ENCODE data around the gene SH3D19.
"Not testable (repeated sequence)": the region's sequence is repeated elsewhere in the genome, so short reads cannot be mapped to it uniquely, and the experiment has no call there.

The SH3D19 gene

DNA sequence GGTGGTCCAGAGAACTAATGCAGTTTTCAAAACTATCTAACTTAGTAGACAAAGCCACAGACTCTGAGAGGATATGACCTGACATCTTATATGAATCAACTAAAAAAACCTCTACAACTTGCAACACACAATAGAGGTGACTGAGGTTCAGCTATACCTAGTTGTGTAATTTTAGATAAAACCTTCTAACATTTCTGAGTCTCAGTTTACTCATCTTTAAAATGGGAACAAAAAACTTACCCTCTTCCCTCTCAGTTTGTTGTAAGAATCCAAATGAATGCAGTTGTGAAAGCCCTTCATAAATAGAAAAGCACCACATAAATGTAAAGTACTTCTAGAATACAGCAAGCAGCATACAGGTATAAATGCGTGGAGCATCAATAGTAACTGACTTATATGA lies 5.9 kb downstream of the SH3D19 start:
- DNase-seq, result no peak

DNA sequence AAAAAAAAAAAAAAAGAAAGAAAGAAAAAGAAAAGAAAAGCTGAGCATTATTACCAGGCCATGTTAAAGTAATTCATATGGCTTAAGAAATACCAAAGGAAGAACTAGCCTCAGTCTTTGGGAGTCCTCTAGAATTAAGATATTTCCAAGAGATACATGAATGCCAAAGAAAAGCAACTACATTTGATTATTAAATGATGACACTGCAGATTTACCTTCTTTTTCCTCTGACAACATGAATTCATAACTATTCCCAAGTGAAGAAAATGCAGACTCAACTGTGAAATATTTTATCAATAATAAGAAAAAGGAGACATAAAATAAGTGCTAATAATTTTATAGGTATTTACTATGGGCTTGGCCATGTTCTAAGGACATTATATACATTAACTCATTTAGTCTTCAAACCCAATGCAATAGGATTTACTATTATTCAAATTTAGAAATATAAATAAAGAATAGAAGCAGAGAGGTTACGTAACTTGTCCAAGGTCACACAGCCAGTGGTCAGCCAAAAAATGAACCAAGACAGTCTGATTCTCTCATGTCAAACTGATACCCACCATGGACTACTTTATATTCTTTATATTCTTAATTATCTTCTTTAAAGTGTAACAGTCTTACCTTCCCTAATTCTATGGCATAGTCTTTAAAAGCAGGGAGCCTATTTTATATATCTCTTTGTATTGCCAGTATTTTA lies 6.9 kb downstream of the SH3D19 start:
- no peak for DNase-seq

GRCh38 chr4:151316645-151317044 lies 8.8 kb downstream of the SH3D19 start:
- no peak for DNase-seq

DNA sequence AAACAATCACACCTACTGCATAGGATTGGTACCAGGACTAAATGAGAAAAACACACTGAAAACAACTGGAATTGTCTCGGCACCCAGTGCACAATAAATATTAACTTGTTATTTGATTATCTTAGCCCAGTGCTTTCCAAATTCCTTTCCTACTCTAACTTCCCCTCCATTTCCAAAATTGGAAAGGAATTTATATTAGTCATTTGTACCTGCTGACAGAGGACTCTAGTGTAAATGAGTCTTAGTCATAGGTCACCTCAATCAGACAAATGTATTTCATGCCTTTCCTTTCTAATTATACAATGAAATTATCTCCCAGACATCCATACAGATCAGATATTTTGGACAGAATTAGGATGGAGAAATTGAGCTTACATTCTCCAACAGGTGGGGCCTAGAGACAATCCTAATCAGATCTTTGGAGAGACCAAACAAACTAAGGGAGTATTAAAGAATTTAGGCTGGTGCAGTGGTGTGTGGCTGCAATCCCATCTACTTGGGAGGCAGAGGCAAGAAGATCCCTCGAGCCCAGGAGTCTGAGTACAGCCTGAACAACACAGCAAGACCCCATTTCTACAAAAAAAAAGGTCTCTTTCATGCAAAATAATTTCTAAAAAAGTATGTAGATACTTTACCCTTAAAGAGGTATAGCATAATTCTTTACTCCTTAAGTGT lies 10.1 kb downstream of the SH3D19 start:
- DNase-seq, result no peak

DNA sequence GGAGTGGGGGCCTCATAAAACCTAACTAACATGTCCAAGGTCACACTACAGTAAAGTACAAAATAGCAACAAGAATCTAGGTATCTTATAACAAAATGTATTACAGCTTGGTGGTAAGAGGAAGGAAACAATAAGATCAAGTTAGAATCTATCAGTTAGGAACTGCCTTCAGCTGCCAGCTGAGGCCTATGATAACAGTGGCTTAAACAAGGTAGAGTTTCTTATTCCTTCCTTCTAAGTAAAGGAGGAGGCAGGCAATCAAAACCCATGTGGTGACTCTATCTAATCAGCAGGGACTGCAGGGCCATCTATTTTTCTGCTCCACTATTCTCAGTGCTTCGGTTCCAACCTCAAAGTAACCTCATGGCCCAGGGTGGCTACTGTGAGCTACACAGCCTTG lies 10.9 kb downstream of the SH3D19 start:
- no peak for DNase-seq

- no peak for DNase-seq
Observed at GRCh38 chr4:151314010-151314355, 11.4 kb downstream of the SH3D19 start.

GRCh38 chr4:151313306-151314009 lies 11.9 kb downstream of the SH3D19 start:
- no peak for DNase-seq

- no peak for DNase-seq
Observed at GRCh38 chr4:151310124-151310728, 15.2 kb downstream of the SH3D19 start.

- DNase-seq, result peak; percentile 14
Observed at GRCh38 chr4:151304755-151305154, 20.6 kb downstream of the SH3D19 start.

- DNase-seq, result no peak
Observed at GRCh38 chr4:151304226-151304625, 21.2 kb downstream of the SH3D19 start.

DNA sequence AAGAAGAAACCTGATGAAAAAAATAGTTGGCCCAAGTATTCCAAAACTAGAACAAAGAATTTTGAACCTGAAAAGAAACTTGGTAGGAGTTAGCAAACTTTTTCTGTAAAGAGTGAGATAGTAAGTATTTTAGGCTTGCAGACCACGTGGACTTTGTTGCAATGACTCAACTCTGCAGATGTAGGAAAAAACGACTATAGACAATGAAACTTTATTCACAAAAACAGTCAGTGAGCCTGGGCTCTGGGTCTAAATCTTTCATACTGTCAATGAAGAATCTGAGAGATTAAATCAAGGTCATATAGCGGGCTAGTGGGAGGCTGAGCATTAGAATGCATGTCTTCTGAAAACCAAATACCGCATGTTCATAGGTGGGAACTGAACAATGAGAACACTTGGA lies 23.0 kb downstream of the SH3D19 start:
- no peak for DNase-seq

DNA sequence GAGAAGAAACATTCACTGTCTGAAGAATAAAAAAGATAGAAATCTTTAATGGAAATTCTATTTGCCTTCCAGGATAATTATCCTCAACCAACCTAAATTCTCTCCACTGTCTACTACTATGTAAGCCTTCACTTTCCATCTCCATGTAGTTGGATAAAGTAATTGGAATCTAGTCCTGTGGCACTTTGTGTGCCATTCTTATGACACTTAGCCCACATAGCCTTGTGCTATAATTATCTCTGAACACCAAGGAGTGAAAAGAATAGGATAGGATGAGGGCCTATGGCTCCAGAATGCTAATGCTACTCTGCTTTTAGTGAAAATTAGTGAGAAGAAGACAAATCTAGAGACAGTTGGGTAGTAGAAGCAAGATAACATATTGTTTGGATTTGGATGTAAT lies 28.2 kb downstream of the SH3D19 start:
- no peak for DNase-seq

DNA sequence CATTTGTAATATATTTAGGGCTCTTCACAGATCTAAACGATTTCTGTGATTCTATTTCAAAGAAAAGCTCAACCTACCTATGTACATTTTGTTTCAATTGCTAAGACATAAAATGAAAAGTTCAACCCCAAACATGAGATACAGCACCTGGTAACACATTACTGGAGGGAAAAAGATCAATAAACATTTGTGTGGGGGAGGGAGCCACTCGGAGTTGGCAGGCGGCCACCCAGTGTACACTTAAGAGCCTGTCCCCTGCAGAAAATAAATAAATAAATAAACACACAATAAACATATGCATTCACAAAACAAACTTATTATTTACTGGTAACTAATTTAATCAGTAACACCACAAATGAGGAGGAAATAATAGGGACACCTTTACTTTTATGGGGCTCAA lies 29.2 kb downstream of the SH3D19 start:
- DNase-seq, result no peak

DNA sequence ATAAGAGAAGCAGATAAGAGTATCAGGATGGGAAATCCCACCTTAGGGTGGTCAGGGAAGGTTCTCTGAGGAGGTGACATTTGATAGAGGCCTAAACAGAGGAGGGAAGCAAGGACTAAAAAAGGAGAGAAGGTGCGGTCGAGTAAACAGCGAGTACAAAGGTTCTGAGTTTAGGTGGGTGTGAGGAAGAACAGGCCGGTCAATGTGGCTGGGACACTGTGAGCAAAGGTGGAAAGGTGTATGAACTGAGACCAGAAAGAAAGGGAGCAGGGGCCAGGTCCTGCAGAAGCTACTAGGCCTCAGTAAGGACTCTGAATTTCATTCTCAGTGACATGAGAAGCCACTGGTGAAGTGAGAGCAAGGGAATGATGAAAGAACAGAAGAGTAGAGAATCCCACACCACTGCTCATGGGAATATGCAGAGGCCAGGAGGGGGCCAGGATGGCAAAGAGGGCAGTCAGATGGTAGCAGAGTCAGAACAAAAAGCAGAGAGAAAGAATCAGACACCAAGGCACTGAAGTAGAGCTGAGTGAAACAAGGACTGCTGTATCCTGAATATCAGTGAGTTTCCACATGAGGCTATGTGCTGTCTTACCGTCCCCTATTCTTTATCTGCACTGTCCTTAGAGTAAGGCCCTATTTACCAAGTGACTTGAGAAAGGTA lies 30.4 kb downstream of the SH3D19 start:
- DNase-seq, result no peak

DNA sequence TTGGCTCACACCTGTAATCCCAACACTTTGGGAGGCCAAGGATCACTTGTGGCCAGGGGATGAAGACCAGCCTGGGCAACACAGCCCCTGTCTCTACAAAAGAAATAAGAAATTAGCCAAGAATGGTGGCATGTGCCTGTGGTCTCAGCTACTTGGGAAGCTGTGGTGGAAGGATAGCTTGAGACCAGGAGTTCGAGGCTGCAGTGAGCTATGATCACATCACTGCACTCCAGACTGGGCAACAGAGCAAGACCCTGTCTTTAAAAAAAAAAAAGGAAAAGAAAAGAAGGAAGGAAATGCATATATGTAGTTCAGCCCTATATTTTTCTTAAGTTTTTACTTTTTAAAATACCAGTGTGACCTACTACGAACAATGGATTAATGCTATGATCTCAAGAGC lies 33.4 kb downstream of the SH3D19 start:
- DNase-seq, result no peak

DNA sequence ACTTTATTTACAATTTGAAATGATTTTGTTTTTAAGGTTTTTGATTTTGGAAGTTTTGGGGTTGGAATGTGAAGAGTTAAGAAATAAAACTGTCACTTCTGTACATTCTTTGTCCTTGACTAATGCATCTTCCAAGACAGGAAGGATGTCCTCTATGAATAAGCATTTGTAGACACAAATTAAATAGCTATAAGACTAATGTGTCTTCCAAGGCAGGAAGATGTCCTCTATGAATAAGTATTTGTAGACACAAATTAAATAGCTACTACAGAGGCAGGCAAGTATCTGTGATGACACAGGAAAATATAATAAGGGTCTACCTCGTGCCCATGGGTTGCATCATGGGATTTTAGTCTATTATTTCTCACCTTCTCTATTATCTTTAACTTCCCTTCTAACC lies 33.9 kb downstream of the SH3D19 start:
- DNase-seq, result no peak

DNA sequence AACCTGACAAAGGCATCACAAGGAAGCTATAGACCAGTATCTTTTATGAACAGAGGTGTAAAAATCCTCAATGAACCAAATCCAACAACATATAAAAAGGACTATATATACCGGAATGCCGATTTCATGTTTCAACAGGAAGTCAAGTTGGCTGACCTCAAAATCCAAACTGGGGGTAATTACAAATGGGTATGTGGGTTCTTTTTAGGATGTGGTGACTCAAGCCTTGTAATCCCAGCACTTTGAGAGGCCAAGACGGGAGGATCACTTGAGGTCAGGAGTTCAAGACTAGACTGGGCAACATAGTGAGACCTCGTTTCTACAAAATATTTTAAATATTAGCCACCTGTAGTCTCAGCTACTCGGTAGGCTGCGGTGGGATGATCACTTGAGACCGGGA lies 38.0 kb downstream of the SH3D19 start:
- DNase-seq, result no peak

DNA sequence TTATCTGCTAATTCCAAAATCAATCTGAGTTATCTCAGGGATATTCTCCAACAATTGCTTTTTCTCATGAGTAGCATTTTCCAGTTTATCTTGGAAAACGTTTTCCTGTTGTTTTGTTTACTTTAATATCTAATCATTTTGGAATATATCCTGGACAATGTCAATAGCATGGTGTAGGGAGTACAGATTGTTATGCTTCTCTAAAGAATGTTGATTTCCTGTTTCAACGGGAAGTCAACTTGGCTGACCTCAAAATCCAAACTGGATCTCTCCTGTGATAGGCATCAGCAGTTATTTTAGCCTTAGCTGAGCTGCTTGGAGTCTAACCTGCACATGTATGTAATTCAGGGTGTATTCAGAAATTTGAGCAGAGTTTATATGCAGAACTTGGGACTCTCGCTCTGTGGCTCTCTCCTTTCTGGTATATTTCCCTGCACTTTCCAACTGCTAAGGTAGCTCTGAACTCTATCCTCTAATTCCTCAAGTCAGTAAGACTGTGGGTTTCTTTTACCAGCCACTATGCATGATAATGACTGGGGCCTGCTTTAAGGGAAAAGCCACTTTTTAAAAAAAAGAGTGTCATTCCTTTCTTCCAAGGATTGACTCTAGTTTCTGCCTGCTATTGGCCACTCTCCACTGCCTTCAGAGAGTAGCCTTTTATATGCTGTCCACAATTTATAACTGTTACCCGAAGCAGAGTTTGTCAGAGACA lies 40.7 kb downstream of the SH3D19 start:
- no peak for DNase-seq

DNA sequence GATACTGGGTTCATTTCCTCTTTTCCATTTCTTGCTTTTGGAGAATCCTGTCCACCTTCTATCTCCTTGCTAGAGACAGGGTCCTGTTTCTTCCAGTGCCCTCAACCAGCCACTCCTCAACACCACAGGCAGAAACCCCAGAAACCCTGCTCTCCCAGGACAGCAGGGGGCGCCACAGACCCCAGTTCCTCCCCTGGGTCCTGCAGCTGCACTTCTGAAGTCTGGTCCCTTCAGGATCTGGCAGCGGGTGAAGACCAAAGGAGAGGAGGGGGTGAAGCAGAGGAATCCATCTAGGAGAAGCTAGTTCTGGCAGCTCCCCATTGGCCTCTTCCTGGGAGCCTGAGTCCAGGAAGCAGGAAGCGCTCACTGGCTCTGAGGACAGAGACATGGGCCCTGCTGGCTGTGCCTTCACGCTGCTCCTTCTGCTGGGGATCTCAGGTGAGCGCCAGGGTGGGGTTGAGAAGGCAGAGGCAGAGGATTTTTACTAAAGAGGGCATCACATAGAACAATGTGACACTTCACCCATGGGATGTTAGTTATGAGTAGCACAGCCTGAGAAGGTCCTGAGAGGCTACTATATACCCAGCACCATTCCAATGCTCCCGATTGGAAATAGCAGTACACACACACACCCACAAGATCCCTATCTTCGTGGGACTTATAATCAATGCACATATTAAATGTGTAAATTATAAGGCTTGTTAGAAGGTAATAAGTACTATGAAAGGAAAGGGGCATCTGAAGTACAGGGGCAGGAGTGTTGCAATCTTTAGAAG lies 48.4 kb downstream of the SH3D19 start, which contains the start of gene PRSS48:
Gene PRSS48 (plus strand): TSS at position 375 of the 776 bp plus-strand sequence. CDS start 12 bp downstream, at position 387.
- DNase-seq, result no peak

GRCh38 chr4:151268905-151269304 lies 56.5 kb downstream of the SH3D19 start:
- not testable (repeated sequence) for DNase-seq

GRCh38 chr4:151267822-151268535 lies 57.4 kb downstream of the SH3D19 start:
- no peak for DNase-seq
